Smooth muscle cell (in vitro differentiated cells): ENCODE results near the gene PER1. TPM values are rescaled to one million over a fixed set of nuclear protein-coding genes. Genes with fewer than 3 reads are reported as not detected.

Source experiments
- DNase-seq: peaks from one replicate; lab custom pipeline; 2025; ENCODE audit not compliant: unreplicated experiment; lab: John Stamatoyannopoulos, UW
- H2AFZ ChIP-seq: fragments of 200-600 bp; sonication (generic); 2 replicates; pipeline ENCODE4 v1.6.0; 2016; ENCODE audit warnings: antibody characterized with exemption, low read depth, mild to moderate bottlenecking
- H3F3A ChIP-seq: fragments of 200-600 bp; sonication (generic); 2 replicates; pipeline ENCODE4 v1.6.0; 2017; ENCODE audit warnings: antibody characterized with exemption, low read depth
- H3K27ac ChIP-seq: fragments of 200-600 bp; sonication (generic); 2 replicates; pipeline ENCODE4 v1.5.1; 2016; ENCODE audit warnings: low read depth, mild to moderate bottlenecking
- H3K27me3 ChIP-seq: fragments of 200-600 bp; sonication (generic); 2 replicates; pipeline ENCODE4 v1.6.1; 2016; ENCODE audit warnings: low read depth, mild to moderate bottlenecking
- H3K36me3 ChIP-seq: fragments of 200-600 bp; sonication (generic); 2 replicates; pipeline ENCODE4 v1.5.1; 2016; ENCODE audit warnings: low read depth
- H3K4me1 ChIP-seq: fragments of 200-600 bp; sonication (generic); 2 replicates; pipeline ENCODE4 v1.5.1; 2016; ENCODE audit warnings: low read depth
- H3K4me2 ChIP-seq: fragments of 200-600 bp; sonication (generic); 2 replicates; pipeline ENCODE4 v1.6.0; 2016; ENCODE audit warnings: mild to moderate bottlenecking
- H3K4me3 ChIP-seq: fragments of 200-600 bp; sonication (generic); 2 replicates; pipeline ENCODE4 v1.5.1; 2016; ENCODE audit warnings: mild to moderate bottlenecking
- H3K79me2 ChIP-seq: fragments of 200-600 bp; sonication (generic); 2 replicates; pipeline ENCODE4 v1.6.0; 2016; ENCODE audit warnings: low read depth, mild to moderate bottlenecking
- H3K9ac ChIP-seq: fragments of 200-600 bp; sonication (generic); 2 replicates; pipeline ENCODE4 v1.6.0; 2016; ENCODE audit warnings: low read depth
- H3K9me3 ChIP-seq: fragments of 200-600 bp; sonication (generic); replicated peaks from 2 replicates; pipeline ENCODE4 v1.5.1; 2016; ENCODE audit warnings: low read depth
- H4K20me1 ChIP-seq: fragments of 200-600 bp; sonication (generic); 2 replicates; pipeline ENCODE4 v1.6.0; 2016; ENCODE audit warnings: low read depth
- WGBS: methylation state at CpG from one replicate; pipeline ENCODE4 v1.1.7; 2016; ENCODE audit warnings: low lambda C conversion rate; 5-methylcytosine and 5-hydroxymethylcytosine counted together
- polyA plus RNA-seq: library from polyadenylated mRNA; unstranded; fragments of >200 nt; fragmentation: Nextera tagmentation; extraction: Ambion mirVana; gene quantifications from 2 replicates; pipeline ENCODE4 v1.2.1, GENCODE V29; 2016
- total RNA-seq: library from RNA; depleted of rRNA; stranded (reverse); fragments of >200 nt; gene quantifications from 2 replicates; pipeline ENCODE4 v1.2.3, GENCODE V29; 2014
- TF ChIP-seq, protein P1 (sequence below): fragments of 200-600 bp; sonication (generic); IDR thresholded peaks from 2 replicates; pipeline ENCODE4 v1.5.1; 2017; ENCODE audit warnings: borderline replicate concordance, mild to moderate bottlenecking, antibody characterized with exemption; ENCODE audit not compliant: insufficient read depth, poor library complexity, severe bottlenecking

PER1 gene
- total and polyA plus RNA-seq, 2 experiments from 2014 or later: 29.0 to 55.2 TPM

GRCh38 chr17:8147141-8147804 lies 4.9 kb downstream of the PER1 start:
- Histone ChIP-seq H3K9me3 (no peaks in the 10 kb centered on the region), H3K27ac (no peak overlapping the region), H3K9ac (no peak overlapping the region), H4K20me1 (peaks cover 80% of the 10 kb centered on the region), H3K27me3 (no peaks in the 10 kb centered on the region), H3F3A (peaks cover under 1% of the 10 kb centered on the region), H3K79me2 (peaks cover 10% of the 10 kb centered on the region), H3K4me1 (no peaks in the 10 kb centered on the region), H2AFZ (no peak overlapping the region), H3K4me3 (no peak overlapping the region), H3K36me3 (peaks cover 5% of the 10 kb centered on the region), H3K4me2 (no peak overlapping the region)
- TF ChIP-seq, protein P1, sequence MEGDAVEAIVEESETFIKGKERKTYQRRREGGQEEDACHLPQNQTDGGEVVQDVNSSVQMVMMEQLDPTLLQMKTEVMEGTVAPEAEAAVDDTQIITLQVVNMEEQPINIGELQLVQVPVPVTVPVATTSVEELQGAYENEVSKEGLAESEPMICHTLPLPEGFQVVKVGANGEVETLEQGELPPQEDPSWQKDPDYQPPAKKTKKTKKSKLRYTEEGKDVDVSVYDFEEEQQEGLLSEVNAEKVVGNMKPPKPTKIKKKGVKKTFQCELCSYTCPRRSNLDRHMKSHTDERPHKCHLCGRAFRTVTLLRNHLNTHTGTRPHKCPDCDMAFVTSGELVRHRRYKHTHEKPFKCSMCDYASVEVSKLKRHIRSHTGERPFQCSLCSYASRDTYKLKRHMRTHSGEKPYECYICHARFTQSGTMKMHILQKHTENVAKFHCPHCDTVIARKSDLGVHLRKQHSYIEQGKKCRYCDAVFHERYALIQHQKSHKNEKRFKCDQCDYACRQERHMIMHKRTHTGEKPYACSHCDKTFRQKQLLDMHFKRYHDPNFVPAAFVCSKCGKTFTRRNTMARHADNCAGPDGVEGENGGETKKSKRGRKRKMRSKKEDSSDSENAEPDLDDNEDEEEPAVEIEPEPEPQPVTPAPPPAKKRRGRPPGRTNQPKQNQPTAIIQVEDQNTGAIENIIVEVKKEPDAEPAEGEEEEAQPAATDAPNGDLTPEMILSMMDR: no peak
- 94% methylated on average over 26 of the region's 26 CpGs for WGBS
- no peak for DNase-seq

- Histone ChIP-seq H3K27ac (no peak overlapping the region), H3K27me3 (no peaks in the 10 kb centered on the region), H3K4me1 (no peaks in the 10 kb centered on the region), H3K4me3 (no peak overlapping the region), H2AFZ (no peak overlapping the region), H3F3A (peaks cover 3% of the 10 kb centered on the region), H4K20me1 (peaks cover 77% of the 10 kb centered on the region), H3K79me2 (peaks cover 10% of the 10 kb centered on the region), H3K4me2 (no peak overlapping the region), H3K36me3 (peaks cover 5% of the 10 kb centered on the region), H3K9ac (no peak overlapping the region), H3K9me3 (no peaks in the 10 kb centered on the region)
- DNase-seq: no peak
- WGBS: 98% methylated on average over 14 of the region's 14 CpGs
- TF ChIP-seq, protein P1: no peak
Measured at GRCh38 chr17:8146381-8147140, 5.6 kb downstream of the PER1 start.

DNA sequence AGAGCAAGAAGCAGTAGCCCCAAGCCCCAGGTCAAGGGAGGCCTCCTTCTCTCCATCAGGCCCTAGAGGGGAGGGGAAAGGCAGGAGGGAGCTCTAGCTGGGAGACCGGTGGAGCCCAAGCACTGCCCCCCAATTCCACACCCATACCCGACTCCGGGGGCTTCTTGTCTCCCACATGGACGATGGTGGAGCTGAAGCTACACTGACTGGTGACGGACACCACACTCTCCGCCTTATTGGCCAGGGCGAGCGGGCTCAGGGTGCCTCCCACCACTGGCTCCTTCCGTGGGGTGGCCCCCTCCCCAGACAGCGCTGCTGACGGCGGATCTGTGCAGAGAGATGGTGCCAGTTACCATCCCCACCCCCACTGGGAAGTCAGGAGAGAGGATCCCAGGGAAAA lies 6.4 kb downstream of the PER1 start:
- H3K79me2 ChIP-seq: peaks cover 9% of the 10 kb centered on the region
- no peak overlapping the region for H3K4me3 ChIP-seq
- no peak overlapping the region for H3K9ac ChIP-seq
- no peak for DNase-seq
- H3K4me1 ChIP-seq: no peaks in the 10 kb centered on the region
- 98% methylated on average over 12 of the region's 12 CpGs for WGBS
- no peak overlapping the region for H3K4me2 ChIP-seq
- H3K27ac ChIP-seq: no peak overlapping the region
- H3K9me3 ChIP-seq: no peaks in the 10 kb centered on the region
- H3F3A ChIP-seq: peaks cover 3% of the 10 kb centered on the region
- peaks cover 77% of the 10 kb centered on the region for H4K20me1 ChIP-seq
- H3K36me3 ChIP-seq: peaks cover 5% of the 10 kb centered on the region
- TF ChIP-seq, protein P1: no peak
- no peaks in the 10 kb centered on the region for H3K27me3 ChIP-seq
- no peak overlapping the region for H2AFZ ChIP-seq
